Trophoblast cell (in vitro differentiated cells and primary cell): Measurements from ENCODE around the gene HERC5.

Source experiments
- DNase-seq, 2 donors: peaks; one replicate each; pipeline ENCODE4 v3.0.0-alpha.2; 2016
- H2AFZ ChIP-seq: 2 replicates; pipeline ENCODE4 v1.6.1; 2013; ENCODE audit warnings: low read length, moderate library complexity, mild to moderate bottlenecking; ENCODE audit not compliant: insufficient read depth, poor library complexity
- H2AK5ac ChIP-seq: 2 replicates; pipeline ENCODE4 v1.6.1; 2013; ENCODE audit warnings: mild to moderate bottlenecking, low read length
- H2BK120ac ChIP-seq: 2 replicates; pipeline ENCODE4 v1.6.1; 2013; ENCODE audit warnings: low read length, mild to moderate bottlenecking, moderate library complexity; ENCODE audit not compliant: insufficient read depth, poor library complexity
- H2BK12ac ChIP-seq: 2 replicates; pipeline ENCODE4 v1.6.1; 2013; ENCODE audit warnings: mild to moderate bottlenecking, low read length, moderate library complexity
- H2BK5ac ChIP-seq: 2 replicates; pipeline ENCODE4 v1.6.1; 2013; ENCODE audit warnings: low read length, low read depth, moderate library complexity, mild to moderate bottlenecking; ENCODE audit not compliant: poor library complexity
- H3K14ac ChIP-seq: 2 replicates; pipeline ENCODE4 v1.6.1; 2013; ENCODE audit warnings: mild to moderate bottlenecking, low read length
- H3K18ac ChIP-seq: 2 replicates; pipeline ENCODE4 v1.6.1; 2013; ENCODE audit warnings: mild to moderate bottlenecking, low read length
- H3K23ac ChIP-seq: 2 replicates; pipeline ENCODE4 v1.6.1; 2013; ENCODE audit warnings: low read length
- H3K27ac ChIP-seq: 2 replicates; pipeline ENCODE4 v1.5.1; 2013; ENCODE audit warnings: low read depth, mild to moderate bottlenecking, inconsistent platforms, low read length, moderate library complexity
- H3K27me3 ChIP-seq: 2 replicates; pipeline ENCODE4 v1.6.1; 2013; ENCODE audit warnings: inconsistent platforms, mild to moderate bottlenecking, low read length, moderate library complexity; ENCODE audit not compliant: insufficient read depth
- H3K36me3 ChIP-seq, 2 experiments: 1 replicate in 1 of 2; 2 replicates in 1 of 2; pipeline ENCODE4 v1.6.1; 2013; ENCODE audit warnings: low read length in 2 of 2, mild to moderate bottlenecking in 2 of 2, moderate library complexity in 1 of 2; ENCODE audit not compliant: insufficient read depth in 2 of 2, control insufficient read depth in 1 of 2
- H3K4ac ChIP-seq: 2 replicates; pipeline ENCODE4 v1.6.1; 2013; ENCODE audit warnings: low read depth, mild to moderate bottlenecking, low read length, moderate library complexity
- H3K4me1 ChIP-seq, 2 experiments: 1 replicate in 1 of 2; 2 replicates in 1 of 2; pipeline ENCODE4 v1.6.1; 2013; ENCODE audit warnings: low read length in 2 of 2, mild to moderate bottlenecking in 2 of 2, moderate library complexity in 1 of 2; ENCODE audit not compliant: insufficient read depth in 2 of 2, control insufficient read depth in 1 of 2
- H3K4me2 ChIP-seq: 2 replicates; pipeline ENCODE4 v1.6.1; 2013; ENCODE audit warnings: inconsistent platforms, mild to moderate bottlenecking, low read length, moderate library complexity
- H3K4me3 ChIP-seq: 2 replicates; pipeline ENCODE4 v1.5.1; 2013; ENCODE audit warnings: mild to moderate bottlenecking, low read depth, low read length, inconsistent platforms
- H3K79me1 ChIP-seq: one replicate; pipeline ENCODE4 v1.6.1; 2013; ENCODE audit warnings: low read length
- H3K79me2 ChIP-seq: 2 replicates; pipeline ENCODE4 v1.6.1; 2013; ENCODE audit warnings: low read length, mild to moderate bottlenecking; ENCODE audit not compliant: control insufficient read depth, insufficient read depth, poor library complexity
- H3K9ac ChIP-seq: 2 replicates; pipeline ENCODE4 v1.6.1; 2013; ENCODE audit warnings: mild to moderate bottlenecking, low read length
- H3K9me3 ChIP-seq: 2 replicates; pipeline ENCODE4 v1.6.1; 2013; ENCODE audit warnings: low read depth, mild to moderate bottlenecking, control low read depth, inconsistent platforms, low read length; ENCODE audit not compliant: insufficient read depth
- H4K12ac ChIP-seq: 2 replicates; pipeline ENCODE4 v1.6.1; 2013; ENCODE audit warnings: low read depth, mild to moderate bottlenecking, low read length, moderate library complexity
- H4K8ac ChIP-seq: 2 replicates; pipeline ENCODE4 v1.6.1; 2013; ENCODE audit warnings: low read depth, mild to moderate bottlenecking, low read length, moderate library complexity
- H4K91ac ChIP-seq: one replicate; pipeline ENCODE4 v1.6.1; 2013; ENCODE audit warnings: low read depth, mild to moderate bottlenecking, low read length, moderate library complexity
- WGBS: extraction: QIAGEN DNeasy Blood & Tissue Kit; methylation state at CpG from one replicate; pipeline ENCODE4 v1.1.7; 2013; ENCODE audit warnings: missing lambda C conversion rate; ENCODE audit not compliant: insufficient read length, insufficient coverage; ENCODE audit errors: extremely low coverage; 5-methylcytosine and 5-hydroxymethylcytosine counted together

HERC5 gene

GRCh38 chr4:88524171-88524570 is 67.3 kb downstream of the HERC5 start:
- Histone ChIP-seq H3K23ac (no peak overlapping the region), H3K27ac (no peak overlapping the region), H2AK5ac (no peak overlapping the region), H3K79me1 (peaks cover 6% of the 10 kb centered on the region), H2AFZ (peak overlapping the region; percentile 20), H2BK120ac (no peak overlapping the region), H3K9me3 (no peaks in the 10 kb centered on the region), H3K36me3 (peaks cover 0 to 4% of the 10 kb centered on the region in 2 experiments), H3K14ac (no peak overlapping the region), H3K27me3 (no peaks in the 10 kb centered on the region), H3K4me3 (no peak overlapping the region), H3K79me2 (peaks cover 6% of the 10 kb centered on the region), H3K18ac (no peak overlapping the region), H2BK12ac (no peak overlapping the region), H4K8ac (peak overlapping the region; percentile 53), H3K4me2 (no peak overlapping the region), H2BK5ac (no peak overlapping the region), H3K4me1 (peaks cover 0 to 3% of the 10 kb centered on the region in 2 experiments), H3K4ac (no peak overlapping the region), H4K12ac (no peak overlapping the region), H4K91ac (no peak overlapping the region), H3K9ac (no peak overlapping the region)
- no peak for DNase-seq
- no CpG with 5 or more reads among the region's 2 CpGs for WGBS

DNA sequence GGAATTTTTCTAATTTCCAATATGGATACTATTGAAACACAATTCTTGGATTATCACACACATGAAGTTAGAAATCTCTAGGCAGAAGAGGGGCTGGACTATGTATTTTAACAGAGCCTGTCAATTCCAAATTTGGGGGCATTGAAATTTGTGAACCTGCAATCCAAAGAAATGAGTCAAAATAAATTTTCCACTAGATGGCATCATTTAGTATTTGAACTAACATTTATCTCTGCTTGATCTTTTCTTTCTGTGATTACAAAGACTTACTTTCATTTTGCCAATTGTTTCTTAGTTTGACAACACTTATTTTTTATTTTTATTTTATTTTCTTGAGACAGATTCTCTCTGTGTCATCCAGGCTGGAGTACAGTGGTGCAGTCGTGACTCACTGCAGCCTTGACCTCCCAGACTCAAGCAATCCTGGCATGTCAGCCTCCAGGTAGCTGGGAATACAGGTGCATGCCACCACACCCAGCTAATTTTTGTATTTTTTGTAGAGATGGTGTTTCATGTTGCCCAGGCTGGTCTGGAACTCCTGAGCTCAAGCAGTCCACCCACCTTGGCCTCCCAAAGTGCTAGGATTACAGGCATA is 69.4 kb downstream of the HERC5 start:
- Histone ChIP-seq H3K79me2 (peaks cover 6% of the 10 kb centered on the region), H3K18ac (no peak overlapping the region), H3K4me1 (peaks cover 0 to 3% of the 10 kb centered on the region in 2 experiments), H3K27ac (no peak overlapping the region), H3K9ac (no peak overlapping the region), H4K8ac (no peak overlapping the region), H3K4ac (no peak overlapping the region), H3K4me2 (no peak overlapping the region), H3K9me3 (no peaks in the 10 kb centered on the region), H2AFZ (no peak overlapping the region), H3K4me3 (no peak overlapping the region), H2AK5ac (no peak overlapping the region), H2BK12ac (no peak overlapping the region), H3K79me1 (peaks cover 6% of the 10 kb centered on the region), H4K91ac (no peak overlapping the region), H2BK5ac (no peak overlapping the region), H3K36me3 (peaks cover 0 to 2% of the 10 kb centered on the region in 2 experiments), H2BK120ac (no peak overlapping the region), H3K14ac (no peak overlapping the region), H4K12ac (no peak overlapping the region), H3K23ac (no peak overlapping the region), H3K27me3 (no peaks in the 10 kb centered on the region)
- DNase-seq: peak in 1 of 2 donors; percentile 21
- WGBS: no CpG with 5 or more reads among the region's 1 CpG

- no peaks in the 10 kb centered on the region for H3K36me3 ChIP-seq
- no peak overlapping the region for H3K9ac ChIP-seq
- no peak overlapping the region for H2BK120ac ChIP-seq
- H3K4me2 ChIP-seq: no peak overlapping the region
- no peak overlapping the region for H4K8ac ChIP-seq
- H3K14ac ChIP-seq: no peak overlapping the region
- no peak for DNase-seq
- no peak overlapping the region for H3K4ac ChIP-seq
- H3K27ac ChIP-seq: no peak overlapping the region
- H3K27me3 ChIP-seq: no peaks in the 10 kb centered on the region
- no peak overlapping the region for H3K4me3 ChIP-seq
- peaks cover 6% of the 10 kb centered on the region for H3K79me1 ChIP-seq
- no peak overlapping the region for H2BK12ac ChIP-seq
- no CpG with 5 or more reads among the region's 8 CpGs for WGBS
- H3K4me1 ChIP-seq: peaks cover 0 to 3% of the 10 kb centered on the region in 2 experiments
- peaks cover 6% of the 10 kb centered on the region for H3K79me2 ChIP-seq
- H4K12ac ChIP-seq: no peak overlapping the region
- no peak overlapping the region for H2AFZ ChIP-seq
- no peak overlapping the region for H4K91ac ChIP-seq
- H2AK5ac ChIP-seq: no peak overlapping the region
- H3K23ac ChIP-seq: no peak overlapping the region
- H3K18ac ChIP-seq: no peak overlapping the region
- no peak overlapping the region for H2BK5ac ChIP-seq
- H3K9me3 ChIP-seq: no peaks in the 10 kb centered on the region
Observed at GRCh38 chr4:88527787-88528186, 70.9 kb downstream of the HERC5 start.

GRCh38 chr4:88528861-88529260 is 71.9 kb downstream of the HERC5 start:
- DNase-seq: no peak
- no peak overlapping the region for H3K14ac ChIP-seq
- H3K4me1 ChIP-seq: peaks cover 0 to 3% of the 10 kb centered on the region in 2 experiments
- no peak overlapping the region for H3K4ac ChIP-seq
- WGBS: no CpG with 5 or more reads among the region's 3 CpGs
- H3K18ac ChIP-seq: no peak overlapping the region
- H3K79me1 ChIP-seq: no peaks in the 10 kb centered on the region
- no peak overlapping the region for H2BK5ac ChIP-seq
- no peak overlapping the region for H3K9ac ChIP-seq
- no peak overlapping the region for H2AFZ ChIP-seq
- no peaks in the 10 kb centered on the region for H3K36me3 ChIP-seq
- H3K9me3 ChIP-seq: no peaks in the 10 kb centered on the region
- no peak overlapping the region for H4K91ac ChIP-seq
- H3K4me2 ChIP-seq: no peak overlapping the region
- no peak overlapping the region for H4K12ac ChIP-seq
- no peak overlapping the region for H2BK120ac ChIP-seq
- no peak overlapping the region for H3K4me3 ChIP-seq
- no peak overlapping the region for H2BK12ac ChIP-seq
- H4K8ac ChIP-seq: no peak overlapping the region
- H3K79me2 ChIP-seq: no peaks in the 10 kb centered on the region
- no peak overlapping the region for H3K23ac ChIP-seq
- no peak overlapping the region for H2AK5ac ChIP-seq
- no peaks in the 10 kb centered on the region for H3K27me3 ChIP-seq
- no peak overlapping the region for H3K27ac ChIP-seq
